ENCODE data around the gene THEM4. TPM values are rescaled to one million over a fixed set of nuclear protein-coding genes. Genes with fewer than 3 reads are reported as not detected.
"Not testable (repeated sequence)": the region's sequence is repeated elsewhere in the genome, so short reads cannot be mapped to it uniquely, and the experiment has no call there.

Gene THEM4
- total RNA-seq, 2 donors from 2014 or later: 42.2 to 57.3 TPM

DNA sequence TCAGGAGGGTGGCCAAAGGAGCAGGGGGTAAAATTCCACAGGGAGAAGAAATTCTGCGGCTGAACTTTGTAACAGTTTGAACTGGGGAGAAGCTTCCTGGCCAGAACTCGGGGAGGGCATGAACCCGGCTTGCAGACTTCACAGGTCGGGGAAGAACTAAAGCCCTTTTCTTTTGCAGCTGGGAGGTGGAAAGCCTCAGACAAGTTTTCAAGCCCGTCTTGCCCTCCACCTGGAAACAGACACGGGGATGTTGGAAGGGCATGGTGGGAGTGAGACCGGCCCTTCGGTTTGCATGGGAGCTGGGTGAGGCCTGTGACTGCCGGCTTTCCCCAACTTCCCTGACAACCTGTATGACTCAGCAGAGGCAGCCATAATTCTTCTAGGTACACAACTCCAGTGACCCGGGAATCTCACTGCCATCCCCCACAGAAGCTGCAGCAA is 11.3 kb downstream of the THEM4 start:
- no peaks in the 10 kb centered on the region for H3K27me3 Mint-ChIP-seq
- H3K27ac Mint-ChIP-seq: peak overlapping the region; percentile 97
- H3K4me1 Mint-ChIP-seq: peaks cover 44% of the 10 kb centered on the region
- no peaks in the 10 kb centered on the region for H3K9me3 ChIP-seq (ENCODE audit: control insufficient read depth, low read length, poor library complexity, severe bottlenecking)
- ATAC-seq (peak; percentile 24), DNase-seq (peak in 1 of 3 donors; percentile 16)
- peaks cover 6% of the 10 kb centered on the region for H3K36me3 Mint-ChIP-seq (ENCODE audit: low read depth)
- H3K4me3 Mint-ChIP-seq: peak overlapping the region; percentile 80

DNA sequence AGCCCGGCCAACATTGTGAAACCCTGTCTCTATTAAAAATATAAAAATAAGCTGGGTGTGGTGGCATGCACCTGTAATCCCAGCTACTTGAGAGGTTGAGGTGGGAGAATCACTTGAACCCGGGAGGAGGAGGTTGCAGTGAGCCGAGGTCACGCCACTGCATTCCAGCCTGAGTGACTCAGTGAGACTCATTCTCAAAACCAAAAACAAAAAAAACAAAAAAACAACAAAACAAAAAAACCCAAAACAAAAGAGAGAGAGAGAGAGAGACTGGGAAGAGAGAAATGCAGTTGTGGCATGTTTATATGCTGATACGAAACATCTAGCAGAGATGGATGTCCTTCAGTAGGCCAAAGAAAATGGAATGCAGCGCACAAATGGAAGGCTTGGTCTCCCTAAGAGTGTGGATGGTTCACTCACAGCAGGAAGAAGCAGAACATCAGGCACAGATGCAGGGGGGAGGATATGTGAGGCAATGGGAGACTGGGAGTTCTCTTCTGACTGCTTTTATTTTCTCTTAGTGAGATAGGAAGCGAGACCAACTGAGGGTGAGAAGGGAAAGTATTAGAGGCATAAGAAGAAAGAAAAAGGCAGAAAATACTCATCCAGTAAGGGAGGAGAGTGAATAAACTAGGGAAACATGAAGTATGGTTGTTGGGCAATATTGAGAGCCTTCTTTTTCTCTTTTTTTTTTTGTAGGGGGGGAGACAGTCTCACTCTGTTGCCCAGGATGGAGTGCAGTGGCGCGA is 16.0 kb downstream of the THEM4 start:
- ATAC-seq: no peak
- peaks cover 18% of the 10 kb centered on the region for H3K36me3 Mint-ChIP-seq (ENCODE audit: low read depth)
- no peak overlapping the region for H3K4me3 Mint-ChIP-seq
- H3K9me3 ChIP-seq (ENCODE audit: control insufficient read depth, low read length, poor library complexity, severe bottlenecking): no peaks in the 10 kb centered on the region
- no peaks in the 10 kb centered on the region for H3K27me3 Mint-ChIP-seq
- peaks cover 53% of the 10 kb centered on the region for H3K4me1 Mint-ChIP-seq
- DNase-seq: no peak
- peak overlapping the region; percentile 85 for H3K27ac Mint-ChIP-seq

DNA sequence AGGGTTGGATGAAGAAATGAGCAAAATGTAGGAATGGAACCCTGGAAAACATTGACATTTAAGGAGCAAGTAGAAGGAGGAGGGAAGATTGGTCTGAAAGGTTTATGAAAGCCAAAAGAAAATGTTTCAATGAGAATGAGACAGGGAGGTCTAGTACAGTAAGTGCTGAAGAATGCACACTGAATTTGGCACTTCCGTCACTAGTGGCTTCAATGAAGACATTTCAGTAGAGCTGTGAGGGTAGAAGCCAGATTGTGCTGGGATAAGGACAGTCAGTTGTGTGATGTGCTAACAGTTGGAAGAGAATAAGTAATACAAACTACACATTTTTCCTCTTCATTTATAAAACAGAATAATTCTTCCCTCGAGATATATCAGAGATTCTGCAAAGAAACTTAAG is 17.1 kb downstream of the THEM4 start:
- Mint-ChIP-seq H3K4me1 (peaks cover 53% of the 10 kb centered on the region), H3K27me3 (no peaks in the 10 kb centered on the region), H3K36me3 (ENCODE audit: low read depth) (peaks cover 20% of the 10 kb centered on the region), H3K27ac (peak overlapping the region; percentile 85), H3K4me3 (peak overlapping the region; percentile 5)
- ATAC-seq: no peak
- no peaks in the 10 kb centered on the region for H3K9me3 ChIP-seq (ENCODE audit: control insufficient read depth, low read length, poor library complexity, severe bottlenecking)
- DNase-seq: no peak

DNA sequence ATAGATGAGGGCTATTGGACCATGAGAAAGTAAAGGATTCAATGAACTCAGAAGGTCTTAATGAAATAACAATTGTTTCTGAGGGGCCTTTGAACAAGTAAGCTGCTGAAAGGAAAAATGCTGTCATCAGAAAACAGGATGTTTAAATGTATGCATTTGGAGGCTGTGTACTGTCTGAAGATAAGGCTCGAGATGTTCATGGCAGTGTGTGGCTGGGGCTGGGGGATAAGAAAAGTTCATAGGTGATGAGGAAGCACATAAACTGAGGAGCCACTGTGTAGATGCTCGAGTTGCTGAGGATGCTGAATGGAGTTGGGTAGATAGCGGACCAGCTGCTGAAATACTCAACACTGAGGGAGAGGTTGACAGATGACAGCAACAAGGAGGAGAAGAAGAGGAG is 17.8 kb downstream of the THEM4 start:
- ATAC-seq (no peak), DNase-seq (no peak)
- no peaks in the 10 kb centered on the region for H3K9me3 ChIP-seq (ENCODE audit: control insufficient read depth, low read length, poor library complexity, severe bottlenecking)
- peaks cover 20% of the 10 kb centered on the region for H3K36me3 Mint-ChIP-seq (ENCODE audit: low read depth)
- H3K4me3 Mint-ChIP-seq: peak overlapping the region; percentile 5
- peak overlapping the region; percentile 85 for H3K27ac Mint-ChIP-seq
- H3K4me1 Mint-ChIP-seq: peaks cover 47% of the 10 kb centered on the region
- H3K27me3 Mint-ChIP-seq: no peaks in the 10 kb centered on the region

DNA sequence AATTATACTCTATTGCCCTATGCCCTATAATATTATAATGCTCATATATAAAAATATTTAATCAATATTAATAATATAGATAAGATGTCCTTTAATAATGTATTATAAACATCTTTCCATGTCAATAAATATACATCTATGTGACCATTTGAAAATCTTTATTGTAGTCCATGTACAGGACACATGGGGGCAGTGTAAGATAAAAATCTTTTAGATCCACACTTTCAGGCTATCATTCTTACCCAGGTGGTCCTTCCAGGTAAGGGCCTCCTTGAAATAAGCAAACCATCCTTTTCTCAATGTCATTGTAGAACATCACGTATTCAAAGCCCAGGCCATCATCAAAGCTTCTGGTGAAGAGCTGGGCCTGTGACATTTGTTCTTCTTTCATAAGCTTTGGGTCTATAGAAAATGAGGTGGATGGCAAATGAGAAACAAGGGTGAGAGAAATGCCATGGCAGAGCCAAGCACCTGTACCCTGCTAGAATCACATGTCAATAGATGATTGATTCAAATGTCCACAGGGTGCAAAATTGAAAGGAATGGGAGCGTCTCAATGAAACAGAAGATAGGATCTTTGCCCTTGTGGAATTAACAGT is 20.2 kb downstream of the THEM4 start:
- no peaks in the 10 kb centered on the region for H3K9me3 ChIP-seq (ENCODE audit: control insufficient read depth, low read length, poor library complexity, severe bottlenecking)
- Mint-ChIP-seq H3K27ac (peak overlapping the region; percentile 81), H3K27me3 (no peaks in the 10 kb centered on the region), H3K4me3 (no peak overlapping the region), H3K36me3 (ENCODE audit: low read depth) (peaks cover 20% of the 10 kb centered on the region), H3K4me1 (peaks cover 35% of the 10 kb centered on the region)
- no peak for DNase-seq
- ATAC-seq: peak; percentile 73

DNA sequence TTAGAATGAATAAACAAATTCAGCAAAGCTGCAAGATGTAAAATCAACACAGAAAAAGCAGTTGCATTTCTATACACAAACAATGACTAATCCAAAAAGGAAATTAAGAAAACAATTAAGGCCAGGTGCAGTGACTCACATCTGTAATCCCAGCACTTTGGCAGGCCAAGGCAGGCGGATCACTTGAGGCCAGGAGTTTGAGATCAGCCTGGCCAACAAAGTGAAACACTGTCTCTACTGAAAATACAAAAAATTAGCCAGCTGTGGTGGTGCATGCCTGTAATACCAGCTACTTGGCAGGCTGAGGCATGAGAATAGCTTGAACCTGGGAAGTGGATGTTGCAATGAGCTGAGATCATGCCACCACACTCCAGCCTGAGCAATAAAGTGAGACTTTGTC is 22.3 kb downstream of the THEM4 start:
- Mint-ChIP-seq H3K4me3 (no peak overlapping the region), H3K4me1 (peaks cover 28% of the 10 kb centered on the region), H3K27me3 (no peaks in the 10 kb centered on the region), H3K27ac (peak overlapping the region; percentile 1), H3K36me3 (ENCODE audit: low read depth) (peaks cover 10% of the 10 kb centered on the region)
- no peaks in the 10 kb centered on the region for H3K9me3 ChIP-seq (ENCODE audit: control insufficient read depth, low read length, poor library complexity, severe bottlenecking)
- DNase-seq: no peak
- ATAC-seq: no peak

DNA sequence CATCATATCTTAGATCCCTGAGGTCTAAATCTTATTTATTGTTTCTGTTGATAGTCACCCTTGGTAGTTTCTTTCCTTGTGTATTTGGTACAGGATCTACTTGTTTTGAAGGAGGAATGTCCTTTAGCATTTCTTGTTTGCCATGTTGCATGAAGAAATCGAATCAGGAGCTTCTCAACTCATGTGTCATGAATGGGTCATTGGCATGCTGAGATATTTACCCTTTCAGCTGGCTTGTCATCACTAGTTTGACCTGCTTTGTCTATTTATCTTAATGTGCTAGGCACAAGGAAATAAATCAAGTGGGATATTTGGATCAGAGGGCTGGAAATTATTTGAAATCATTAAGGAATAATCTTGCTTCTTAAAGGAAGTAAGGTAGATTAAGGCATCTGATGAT is 23.8 kb downstream of the THEM4 start:
- no peaks in the 10 kb centered on the region for H3K9me3 ChIP-seq (ENCODE audit: control insufficient read depth, low read length, poor library complexity, severe bottlenecking)
- Mint-ChIP-seq H3K27me3 (no peaks in the 10 kb centered on the region), H3K27ac (peak overlapping the region; percentile 9), H3K4me1 (peaks cover 17% of the 10 kb centered on the region), H3K4me3 (no peak overlapping the region), H3K36me3 (ENCODE audit: low read depth) (peaks cover 8% of the 10 kb centered on the region)
- ATAC-seq (no peak), DNase-seq (no peak)

DNA sequence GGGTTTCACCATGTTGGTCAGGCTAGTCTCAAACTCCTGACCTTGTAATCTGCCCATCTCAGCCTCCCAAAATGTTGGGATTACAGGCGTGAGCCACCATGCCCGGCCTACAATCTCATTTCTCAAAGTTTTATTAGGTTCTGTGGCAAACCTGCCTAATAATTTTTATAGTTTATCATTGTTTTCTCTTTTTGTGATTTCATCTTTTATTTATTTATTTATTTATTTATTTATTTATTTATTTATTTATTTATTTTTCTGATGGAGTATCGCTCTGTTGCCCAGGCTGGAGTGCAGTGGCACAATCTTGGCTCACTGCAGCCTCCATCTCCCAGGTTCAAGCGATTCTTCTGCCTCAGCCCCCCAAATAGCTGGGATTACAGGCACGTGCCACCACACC is 24.4 kb downstream of the THEM4 start:
- Mint-ChIP-seq H3K4me1 (peaks cover 16% of the 10 kb centered on the region), H3K27ac (peak overlapping the region; percentile 9)
- not testable (repeated sequence) for ATAC-seq; H3K27me3 Mint-ChIP-seq; H3K4me3 Mint-ChIP-seq; H3K36me3 Mint-ChIP-seq (ENCODE audit: low read depth); DNase-seq; H3K9me3 ChIP-seq (ENCODE audit: control insufficient read depth, low read length, poor library complexity, severe bottlenecking)

DNA sequence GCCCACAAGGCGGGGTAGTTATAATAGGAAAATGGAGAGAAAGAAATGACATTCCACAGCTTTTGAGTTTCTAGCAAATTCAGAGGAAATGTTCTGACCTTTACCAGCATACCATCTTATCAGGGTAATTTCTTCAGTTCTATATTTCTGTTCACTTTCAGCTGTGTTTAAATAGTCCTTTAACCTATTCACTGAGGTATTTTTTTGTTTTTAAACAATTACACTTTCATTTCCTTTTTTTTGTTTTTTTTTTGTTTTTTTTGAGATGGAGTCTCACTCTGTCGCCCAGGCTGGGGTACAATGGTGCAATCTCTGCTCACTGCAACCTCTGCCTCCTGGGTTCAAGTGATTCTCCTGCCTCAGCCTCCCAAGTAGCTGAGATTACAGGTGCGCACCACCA is 24.9 kb downstream of the THEM4 start:
- H3K27ac Mint-ChIP-seq; H3K27me3 Mint-ChIP-seq; ATAC-seq; H3K4me3 Mint-ChIP-seq; DNase-seq; H3K9me3 ChIP-seq (ENCODE audit: control insufficient read depth, low read length, poor library complexity, severe bottlenecking); H3K36me3 Mint-ChIP-seq (ENCODE audit: low read depth): not testable (repeated sequence)
- H3K4me1 Mint-ChIP-seq: peaks cover 15% of the 10 kb centered on the region

DNA sequence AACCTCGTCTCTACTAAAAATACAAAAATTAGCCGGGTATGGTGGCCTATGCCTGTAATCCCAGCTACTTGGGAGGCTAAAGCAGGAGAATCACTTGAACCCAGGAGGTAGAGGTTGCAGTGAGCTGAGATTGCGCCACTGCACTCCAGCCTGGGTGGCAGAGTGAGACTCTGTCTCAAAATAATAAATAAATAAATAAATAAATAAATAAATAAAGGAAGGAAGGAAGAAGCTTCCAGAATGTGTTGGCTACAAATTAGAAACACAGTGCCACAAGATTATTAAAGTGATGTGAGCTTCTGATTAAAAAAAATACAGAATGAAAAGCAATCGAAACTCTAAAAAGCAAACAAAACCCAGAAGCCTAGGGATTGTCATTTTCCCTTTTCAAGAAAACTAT is 25.4 kb downstream of the THEM4 start:
- H3K27ac Mint-ChIP-seq; H3K27me3 Mint-ChIP-seq; H3K4me1 Mint-ChIP-seq; H3K9me3 ChIP-seq (ENCODE audit: control insufficient read depth, low read length, poor library complexity, severe bottlenecking); DNase-seq; H3K36me3 Mint-ChIP-seq (ENCODE audit: low read depth); H3K4me3 Mint-ChIP-seq; ATAC-seq: not testable (repeated sequence)

DNA sequence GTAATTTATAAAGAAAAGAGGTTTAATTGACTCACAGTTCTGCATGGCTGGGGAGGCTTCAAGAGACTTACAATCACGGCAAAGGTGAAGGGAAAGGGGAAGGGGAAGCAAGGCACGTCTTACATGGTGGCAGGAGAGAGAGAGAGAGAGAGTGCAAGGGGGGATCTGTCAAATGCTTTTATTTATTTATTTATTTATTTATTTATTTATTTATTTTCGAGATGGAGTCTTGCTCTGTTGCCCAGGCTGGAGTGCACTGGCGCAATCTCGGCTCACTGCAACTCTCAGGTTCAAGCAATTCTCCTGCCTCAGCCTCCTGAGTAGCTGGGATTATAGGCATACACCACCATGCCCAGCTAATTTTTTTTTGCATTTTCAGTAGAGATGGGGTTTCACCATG is 26.4 kb downstream of the THEM4 start:
- DNase-seq; H3K9me3 ChIP-seq (ENCODE audit: control insufficient read depth, low read length, poor library complexity, severe bottlenecking); H3K27ac Mint-ChIP-seq; H3K36me3 Mint-ChIP-seq (ENCODE audit: low read depth); H3K27me3 Mint-ChIP-seq; H3K4me3 Mint-ChIP-seq; ATAC-seq: not testable (repeated sequence)
- H3K4me1 Mint-ChIP-seq: peaks cover 13% of the 10 kb centered on the region

DNA sequence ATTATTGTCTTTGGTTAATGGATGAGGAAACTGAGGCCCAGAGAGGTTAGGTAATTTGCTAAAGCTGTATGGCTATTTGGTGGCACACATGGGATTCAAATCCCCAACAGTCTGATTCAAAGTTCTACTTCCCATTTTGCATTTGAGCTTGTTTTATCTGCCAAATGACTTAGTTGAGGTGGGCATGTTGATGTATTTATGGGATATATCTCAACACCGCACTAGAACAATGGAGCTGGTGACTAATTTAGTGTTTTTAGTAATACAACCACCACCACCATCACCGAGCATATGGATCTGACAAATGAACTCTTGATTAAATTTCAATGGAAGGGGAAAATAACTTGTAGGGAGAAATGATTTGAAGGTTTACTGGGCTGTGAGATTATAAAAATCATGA is 26.8 kb downstream of the THEM4 start:
- Mint-ChIP-seq H3K4me3 (no peak overlapping the region), H3K27me3 (no peaks in the 10 kb centered on the region), H3K27ac (peak overlapping the region; percentile 74), H3K4me1 (peaks cover 14% of the 10 kb centered on the region), H3K36me3 (ENCODE audit: low read depth) (peaks cover 3% of the 10 kb centered on the region)
- no peak for DNase-seq
- no peaks in the 10 kb centered on the region for H3K9me3 ChIP-seq (ENCODE audit: control insufficient read depth, low read length, poor library complexity, severe bottlenecking)
- ATAC-seq: no peak

DNA sequence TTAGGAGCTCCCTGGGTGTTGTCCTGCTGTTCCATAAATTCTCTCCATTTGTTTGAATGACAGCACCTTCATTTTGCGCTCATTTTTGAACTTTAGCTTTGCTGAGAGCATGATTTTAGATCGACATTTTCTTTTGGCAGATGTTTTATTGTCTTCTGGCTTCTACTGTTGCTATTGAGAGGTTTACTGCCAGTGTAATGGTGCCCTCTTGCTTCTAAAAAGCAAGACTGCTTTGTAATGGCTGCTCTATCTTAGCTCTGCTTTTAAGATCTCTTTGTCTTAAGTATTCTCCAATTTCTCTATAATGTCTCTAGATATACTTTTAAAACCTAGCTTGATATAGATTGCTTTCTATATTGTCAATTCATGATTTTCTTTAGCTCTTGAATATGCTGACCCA is 27.8 kb downstream of the THEM4 start:
- peaks cover 3% of the 10 kb centered on the region for H3K36me3 Mint-ChIP-seq (ENCODE audit: low read depth)
- peaks cover 16% of the 10 kb centered on the region for H3K4me1 Mint-ChIP-seq
- H3K4me3 Mint-ChIP-seq: no peak overlapping the region
- DNase-seq (no peak), ATAC-seq (no peak)
- peak overlapping the region; percentile 74 for H3K27ac Mint-ChIP-seq
- no peaks in the 10 kb centered on the region for H3K9me3 ChIP-seq (ENCODE audit: control insufficient read depth, low read length, poor library complexity, severe bottlenecking)
- no peaks in the 10 kb centered on the region for H3K27me3 Mint-ChIP-seq

Measured in T-helper 17 cell (primary cell).